Suppressor macrophage treated with lipopolysaccharide for 4 hours (primary cell): ENCODE measurements around the gene ASAP2.

Source experiments
- DNase-seq: peaks from one replicate; pipeline ENCODE4 v3.0.0-alpha.2; 2020

Gene ASAP2

GRCh38 chr2:9410108-9410507, 203.5 kb downstream of the ASAP2 start:
- DNase-seq: no peak

- no peak for DNase-seq
Measured at GRCh38 chr2:9412781-9413180, 206.2 kb downstream of the ASAP2 start.

GRCh38 chr2:9415516-9416169, 209.0 kb downstream of the ASAP2 start:
- DNase-seq: peak; percentile 56

GRCh38 chr2:9416267-9416961, 209.8 kb downstream of the ASAP2 start:
- no peak for DNase-seq

- no peak for DNase-seq
Measured at GRCh38 chr2:9416962-9417316, 210.3 kb downstream of the ASAP2 start.

- DNase-seq: no peak
Measured at GRCh38 chr2:9417725-9418124, 211.1 kb downstream of the ASAP2 start.

- no peak for DNase-seq
Measured at GRCh38 chr2:9418746-9419145, 212.1 kb downstream of the ASAP2 start.

GRCh38 chr2:9419541-9419940, 212.9 kb downstream of the ASAP2 start:
- DNase-seq: peak; percentile 49

GRCh38 chr2:9420495-9420894, 213.9 kb downstream of the ASAP2 start:
- DNase-seq: no peak

GRCh38 chr2:9422321-9423099, 215.9 kb downstream of the ASAP2 start:
- peak; percentile 44 for DNase-seq

GRCh38 chr2:9423100-9423921, 216.7 kb downstream of the ASAP2 start, which contains the start of the genes CPSF3 and ITGB1BP1:
CPSF3 (plus strand) TSS chr2:9423654; CDS start chr2:9423774, 120 bp downstream.
ITGB1BP1 (minus strand) TSS chr2:9423528; CDS start chr2:9418697, 4,831 bp downstream.
- DNase-seq: peak; percentile 100

- peak; percentile 26 for DNase-seq
Measured at GRCh38 chr2:9423922-9424272, 217.3 kb downstream of the ASAP2 start.

GRCh38 chr2:9424447-9425164, 218.0 kb downstream of the ASAP2 start:
- DNase-seq: no peak

- no peak for DNase-seq
Measured at GRCh38 chr2:9428965-9429577, 222.5 kb downstream of the ASAP2 start.

GRCh38 chr2:9430316-9431293, 224.0 kb downstream of the ASAP2 start:
- no peak for DNase-seq

GRCh38 chr2:9434489-9434888, 227.9 kb downstream of the ASAP2 start:
- DNase-seq: no peak

- no peak for DNase-seq
Measured at GRCh38 chr2:9439536-9439935, 232.9 kb downstream of the ASAP2 start.

- no peak for DNase-seq
Measured at GRCh38 chr2:9440058-9440727, 233.6 kb downstream of the ASAP2 start.

GRCh38 chr2:9441556-9441955, 234.9 kb downstream of the ASAP2 start:
- DNase-seq: no peak

GRCh38 chr2:9443526-9443925, 236.9 kb downstream of the ASAP2 start:
- no peak for DNase-seq
